ENCODE measurements around the gene MTMR11. TPM values are rescaled to one million over a fixed set of nuclear protein-coding genes. Genes with fewer than 3 reads are reported as not detected.

MTMR11 gene
- total and polyA plus RNA-seq, 4 donors = 6.9 to 11.2 (median 8.9) TPM

DNA sequence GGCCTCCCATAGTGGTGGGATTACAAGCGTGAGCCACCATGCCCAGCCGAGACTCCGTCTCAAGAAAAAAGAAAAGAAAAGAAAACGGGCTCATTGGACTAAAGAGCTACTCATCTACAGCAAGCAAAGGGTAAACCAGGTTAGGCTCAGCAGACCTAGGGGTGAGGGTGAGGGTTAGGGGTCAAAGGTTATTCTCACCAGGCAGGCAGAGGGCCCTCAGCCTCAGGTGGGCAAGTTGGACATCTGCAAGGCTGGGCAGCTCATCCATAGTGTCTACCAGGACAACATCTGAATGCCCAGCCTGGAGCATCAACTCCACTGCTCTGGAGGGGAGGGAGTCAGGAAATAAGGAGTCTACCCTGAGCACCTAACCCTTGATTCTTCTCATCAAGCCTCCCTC, 3.5 kb downstream of the MTMR11 start:
- TF ChIP-seq, protein P1, sequence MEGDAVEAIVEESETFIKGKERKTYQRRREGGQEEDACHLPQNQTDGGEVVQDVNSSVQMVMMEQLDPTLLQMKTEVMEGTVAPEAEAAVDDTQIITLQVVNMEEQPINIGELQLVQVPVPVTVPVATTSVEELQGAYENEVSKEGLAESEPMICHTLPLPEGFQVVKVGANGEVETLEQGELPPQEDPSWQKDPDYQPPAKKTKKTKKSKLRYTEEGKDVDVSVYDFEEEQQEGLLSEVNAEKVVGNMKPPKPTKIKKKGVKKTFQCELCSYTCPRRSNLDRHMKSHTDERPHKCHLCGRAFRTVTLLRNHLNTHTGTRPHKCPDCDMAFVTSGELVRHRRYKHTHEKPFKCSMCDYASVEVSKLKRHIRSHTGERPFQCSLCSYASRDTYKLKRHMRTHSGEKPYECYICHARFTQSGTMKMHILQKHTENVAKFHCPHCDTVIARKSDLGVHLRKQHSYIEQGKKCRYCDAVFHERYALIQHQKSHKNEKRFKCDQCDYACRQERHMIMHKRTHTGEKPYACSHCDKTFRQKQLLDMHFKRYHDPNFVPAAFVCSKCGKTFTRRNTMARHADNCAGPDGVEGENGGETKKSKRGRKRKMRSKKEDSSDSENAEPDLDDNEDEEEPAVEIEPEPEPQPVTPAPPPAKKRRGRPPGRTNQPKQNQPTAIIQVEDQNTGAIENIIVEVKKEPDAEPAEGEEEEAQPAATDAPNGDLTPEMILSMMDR (IDR thresholded peaks at IDR 0.05; ENCODE audit: control extremely low read depth, extremely low read depth) = no peak
- no peak for ATAC-seq (ENCODE audit: insufficient read depth, low FRiP score)
- H3K27ac ChIP-seq (ENCODE audit: low read depth in 1 of 2, low read length in 1 of 2) = no peak overlapping the region
- no peak overlapping the region for H3K4me3 ChIP-seq
- no peak for DNase-seq
- no peaks in the 10 kb centered on the region for H3K9me3 ChIP-seq (ENCODE audit: control insufficient read depth in 4 of 4, insufficient read depth in 3 of 4, low read length in 3 of 4)
- H3K36me3 ChIP-seq (ENCODE audit: control insufficient read depth in 4 of 4, insufficient read depth in 4 of 4, low read length in 4 of 4) = peaks cover 0 to 18% (median 8%) of the 10 kb centered on the region in 4 donors
- peaks cover 5 to 29% (median 13%) of the 10 kb centered on the region in 5 donors for H3K4me1 ChIP-seq (ENCODE audit: control insufficient read depth in 5 of 5, insufficient read depth in 5 of 5, low read length in 5 of 5)
- no peak overlapping the region for H3K9ac ChIP-seq (ENCODE audit: insufficient read depth in 1 of 2, low read length in 2 of 2)
- 95 to 99% methylated on average over 4 of the region's 4 CpGs for WGBS, 2 donors
- no peaks in the 10 kb centered on the region for H3K27me3 ChIP-seq (ENCODE audit: control insufficient read depth in 3 of 3, insufficient read depth in 3 of 3, low read length in 2 of 3)

DNA sequence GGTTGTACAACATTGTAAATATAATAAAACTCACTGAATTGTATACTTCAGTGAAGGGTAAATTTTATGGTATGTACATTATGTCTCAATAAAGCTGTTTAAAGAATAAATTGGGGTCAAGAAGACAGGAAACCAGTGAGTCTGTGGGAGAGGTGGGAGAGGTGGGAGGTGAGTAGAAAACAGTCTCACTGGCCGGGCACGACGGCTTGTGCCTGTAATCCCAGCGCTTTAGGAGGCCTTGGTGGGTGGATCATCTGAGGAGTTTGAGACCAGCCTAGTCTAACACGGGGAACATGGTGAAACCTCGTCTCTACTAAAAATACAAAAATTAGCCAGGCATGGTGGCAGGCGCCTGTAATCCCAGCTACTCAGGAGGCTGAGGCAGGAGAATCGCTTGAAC, 4.2 kb downstream of the MTMR11 start:
- ATAC-seq (ENCODE audit: insufficient read depth, low FRiP score) (no peak), DNase-seq (no peak)
- H3K4me3 ChIP-seq = no peak overlapping the region
- H3K36me3 ChIP-seq (ENCODE audit: control insufficient read depth in 4 of 4, insufficient read depth in 4 of 4, low read length in 4 of 4) = peaks cover 0 to 18% (median 8%) of the 10 kb centered on the region in 4 donors
- no peak overlapping the region for H3K27ac ChIP-seq (ENCODE audit: low read depth in 1 of 2, low read length in 1 of 2)
- no peak overlapping the region for H3K9ac ChIP-seq (ENCODE audit: insufficient read depth in 1 of 2, low read length in 2 of 2)
- 94 to 97% methylated on average over 8 of the region's 8 CpGs for WGBS, 2 donors
- H3K9me3 ChIP-seq (ENCODE audit: control insufficient read depth in 4 of 4, insufficient read depth in 3 of 4, low read length in 3 of 4) = no peaks in the 10 kb centered on the region
- TF ChIP-seq, protein P1 (IDR thresholded peaks at IDR 0.05; ENCODE audit: control extremely low read depth, extremely low read depth) = no peak
- no peaks in the 10 kb centered on the region for H3K27me3 ChIP-seq (ENCODE audit: control insufficient read depth in 3 of 3, insufficient read depth in 3 of 3, low read length in 2 of 3)
- peaks cover 3 to 26% (median 7%) of the 10 kb centered on the region in 5 donors for H3K4me1 ChIP-seq (ENCODE audit: control insufficient read depth in 5 of 5, insufficient read depth in 5 of 5, low read length in 5 of 5)

DNA sequence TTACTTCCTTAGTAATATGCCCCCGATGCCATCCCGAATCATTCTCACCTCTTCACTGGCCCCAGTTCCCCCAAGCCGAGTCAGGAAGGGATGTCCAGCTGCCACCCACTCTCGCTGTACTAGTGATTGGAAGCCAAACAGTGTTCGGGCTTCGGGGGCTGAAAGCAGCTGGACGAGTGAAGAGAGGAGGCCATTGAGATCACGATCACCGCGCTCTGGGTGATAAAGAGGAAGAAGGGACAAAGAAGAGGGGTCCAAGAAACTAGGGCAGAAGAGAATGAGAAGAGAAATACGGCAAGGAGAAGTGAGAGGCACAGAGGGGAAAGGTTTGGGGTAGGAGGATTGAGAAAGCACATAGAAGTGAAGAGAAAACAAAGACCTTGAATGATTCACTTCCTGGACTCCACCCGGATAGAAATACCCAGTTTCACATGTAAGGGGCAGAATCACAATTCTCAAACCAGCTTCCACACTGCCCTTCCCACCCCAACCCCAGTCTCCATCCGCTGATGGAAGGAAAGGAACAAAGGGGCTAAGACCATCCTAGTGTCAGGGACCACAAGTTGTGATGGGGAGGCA, 5.4 kb downstream of the MTMR11 start:
- Histone ChIP-seq H3K9ac (ENCODE audit: insufficient read depth in 1 of 2, low read length in 2 of 2) (no peak overlapping the region), H3K27ac (ENCODE audit: low read depth in 1 of 2, low read length in 1 of 2) (no peak overlapping the region)

More for the DNA sequence above, 5.4 kb downstream of the MTMR11 start:
- Histone ChIP-seq H3K4me3 (no peak overlapping the region), H3K27me3 (ENCODE audit: control insufficient read depth in 3 of 3, insufficient read depth in 3 of 3, low read length in 2 of 3) (no peaks in the 10 kb centered on the region), H3K36me3 (ENCODE audit: control insufficient read depth in 4 of 4, insufficient read depth in 4 of 4, low read length in 4 of 4) (peaks cover 2 to 22% (median 11%) of the 10 kb centered on the region in 4 donors), H3K9me3 (ENCODE audit: control insufficient read depth in 4 of 4, insufficient read depth in 3 of 4, low read length in 3 of 4) (no peaks in the 10 kb centered on the region), H3K4me1 (ENCODE audit: control insufficient read depth in 5 of 5, insufficient read depth in 5 of 5, low read length in 5 of 5) (peaks cover 1 to 25% (median 6%) of the 10 kb centered on the region in 5 donors)
- 75 to 80% methylated on average over 13 of the region's 13 CpGs for WGBS, 2 donors
- TF ChIP-seq, protein P1 (IDR thresholded peaks at IDR 0.05; ENCODE audit: control extremely low read depth, extremely low read depth) = no peak
- ATAC-seq (ENCODE audit: insufficient read depth, low FRiP score) (no peak), DNase-seq (no peak)
